Right cardiac atrium (tissue), 5 donors: ENCODE measurements around the gene SLC25A30. TPM values are rescaled to one million over a fixed set of nuclear protein-coding genes. Genes with fewer than 3 reads are reported as not detected.
"Not testable (repeated sequence)": the region's sequence is repeated elsewhere in the genome, so short reads cannot be mapped to it uniquely, and the experiment has no call there.

ENCODE experiments used
- ATAC-seq, 2 donors: fragments of 200-7000 bp; cut with Tn5 transposase; one replicate each; pipeline versions ENCODE4 v1.8.0 to v1.9.1; 2020; ENCODE audit warnings: moderate library complexity in 2 of 2, mild to moderate bottlenecking in 1 of 2
- DNase-seq, 3 donors: peaks; one replicate each; pipeline ENCODE4 v3.0.0-alpha.2; 2020
- H3K27ac ChIP-seq: one replicate; pipeline ENCODE4 v1.5.1; 2013; ENCODE audit warnings: mild to moderate bottlenecking, low read length, control low read depth, moderate library complexity
- H3K27me3 ChIP-seq: one replicate; pipeline ENCODE4 v1.6.1; 2013; ENCODE audit not compliant: control insufficient read depth, insufficient read depth
- H3K4me1 ChIP-seq: one replicate; pipeline ENCODE4 v1.6.1; 2013; ENCODE audit warnings: low read length; ENCODE audit not compliant: control insufficient read depth, insufficient read depth
- H3K4me3 ChIP-seq: one replicate; pipeline ENCODE4 v1.5.1; 2013; ENCODE audit warnings: low read length, control low read depth
- H3K9me3 ChIP-seq: one replicate; pipeline ENCODE4 v1.6.1; 2013; ENCODE audit warnings: low read length; ENCODE audit not compliant: control insufficient read depth
- WGBS: extraction: QIAGEN DNeasy Blood & Tissue Kit; methylation state at CpG from one replicate; pipeline ENCODE4 v1.1.7; 2013; 5-methylcytosine and 5-hydroxymethylcytosine counted together
- intact Hi-C, 4 donors: fragments of 100-400 bp; cut with DNase I; formaldehyde crosslinking; loops; one replicate each; pipeline versions ENCODE4 v1.11.0 to v1.14.0; 2022 to 2023
- polyA plus RNA-seq: library from polyadenylated mRNA; stranded (reverse); fragments of 200-250 nt; gene quantifications from one replicate; pipeline ENCODE4 v1.2.3, GENCODE V29; 2013
- total RNA-seq, 4 donors: library from RNA; stranded (reverse); fragmentation: NEBNext Ultra II Directional; extraction: Animal tissue kit (Norgen Biotek cat#: 25700); gene quantifications; one replicate each; pipeline ENCODE4 v1.2.1, GENCODE V29; 2021
- donor health status: healthy with polysubstance abuse.
- donor health status: DM: no; HTN: yes; CAD: no.
- donor health status: DM: no; HTN: no; CAD: no.
- donor health status: DM: no; HTN: yes; CAD: no; lungs with severe emphysema.
- donor health status: DM: yes; HTN: yes; CAD: no.

The SLC25A30 gene
- total and polyA plus RNA-seq, 5 donors = 29.8 to 72.2 (median 63.6) TPM

- DNase-seq, H3K9me3 ChIP-seq, H3K27me3 ChIP-seq, H3K4me1 ChIP-seq, intact Hi-C loops, H3K4me3 ChIP-seq, H3K27ac ChIP-seq: not testable (repeated sequence)
- WGBS = 93% methylated on average over 34 of the region's 37 CpGs
- peak; percentile 40 to 47 for ATAC-seq
Measured at GRCh38 chr13:45391128-45391527, 27.0 kb downstream of the SLC25A30 start.

- intact Hi-C loops, H3K4me3 ChIP-seq, H3K9me3 ChIP-seq, H3K27ac ChIP-seq, H3K4me1 ChIP-seq, H3K27me3 ChIP-seq, DNase-seq: not testable (repeated sequence)
- peak in 1 of 2 donors; percentile 69 for ATAC-seq
- 67% methylated on average over 9 of the region's 9 CpGs for WGBS
Measured at GRCh38 chr13:45390348-45390747, 27.8 kb downstream of the SLC25A30 start.

GRCh38 chr13:45388664-45389063 lies 29.5 kb downstream of the SLC25A30 start:
- Histone ChIP-seq H3K9me3 (no peaks in the 10 kb centered on the region), H3K4me1 (peaks cover 2% of the 10 kb centered on the region), H3K27me3 (no peaks in the 10 kb centered on the region), H3K4me3 (no peak overlapping the region), H3K27ac (no peak overlapping the region)
- DNase-seq = no peak
- no peak for ATAC-seq
- intact Hi-C loops = no loop called here
- WGBS = 88% methylated on average over 4 of the region's 4 CpGs

- 82% methylated on average over 17 of the region's 17 CpGs for WGBS
- H3K27ac ChIP-seq, intact Hi-C loops: not testable (repeated sequence)
Measured at GRCh38 chr13:45386892-45387575, 31.1 kb downstream of the SLC25A30 start.

GRCh38 chr13:45385907-45386553 lies 32.1 kb downstream of the SLC25A30 start:
- intact Hi-C loops = no loop called here
- 83% methylated on average over 5 of the region's 5 CpGs for WGBS
- Histone ChIP-seq H3K27me3 (no peaks in the 10 kb centered on the region), H3K4me3 (no peak overlapping the region), H3K4me1 (peaks cover 2% of the 10 kb centered on the region), H3K9me3 (no peaks in the 10 kb centered on the region), H3K27ac (peak overlapping the region; percentile 67)
- ATAC-seq (peak; percentile 50 to 74), DNase-seq (no peak)

More at GRCh38 chr13:45386892-45387575, 31.1 kb downstream of the SLC25A30 start:
- DNase-seq, H3K4me1 ChIP-seq, ATAC-seq, H3K27me3 ChIP-seq, H3K9me3 ChIP-seq, H3K4me3 ChIP-seq: not testable (repeated sequence)

- Histone ChIP-seq H3K4me1 (peaks cover 2% of the 10 kb centered on the region), H3K9me3 (no peaks in the 10 kb centered on the region), H3K4me3 (no peak overlapping the region), H3K27me3 (no peaks in the 10 kb centered on the region), H3K27ac (peak overlapping the region; percentile 67)
- DNase-seq (no peak), ATAC-seq (peak; percentile 29 to 55)
- WGBS = 80% methylated on average over 5 of the region's 5 CpGs
- intact Hi-C loops = no loop called here
Measured at GRCh38 chr13:45385320-45385719, 32.9 kb downstream of the SLC25A30 start.

- ATAC-seq (no peak), DNase-seq (no peak)
- 74% methylated on average over 4 of the region's 4 CpGs for WGBS
- no peaks in the 10 kb centered on the region for H3K27me3 ChIP-seq
- peaks cover 2% of the 10 kb centered on the region for H3K4me1 ChIP-seq
- intact Hi-C loops = no loop called here
- H3K4me3 ChIP-seq = no peak overlapping the region
- H3K27ac ChIP-seq = no peak overlapping the region
- no peaks in the 10 kb centered on the region for H3K9me3 ChIP-seq
Measured at GRCh38 chr13:45384474-45385174, 33.5 kb downstream of the SLC25A30 start.

GRCh38 chr13:45382739-45383138 lies 35.4 kb downstream of the SLC25A30 start:
- H3K4me3 ChIP-seq, DNase-seq, intact Hi-C loops, H3K27ac ChIP-seq, H3K27me3 ChIP-seq, H3K4me1 ChIP-seq, ATAC-seq, H3K9me3 ChIP-seq: not testable (repeated sequence)
- 93% methylated on average over 2 of the region's 8 CpGs for WGBS

GRCh38 chr13:45381196-45381595 lies 37.0 kb downstream of the SLC25A30 start:
- no peak overlapping the region for H3K27ac ChIP-seq
- no peaks in the 10 kb centered on the region for H3K4me1 ChIP-seq
- no peaks in the 10 kb centered on the region for H3K9me3 ChIP-seq
- H3K27me3 ChIP-seq = no peaks in the 10 kb centered on the region
- no peak for DNase-seq
- no peak overlapping the region for H3K4me3 ChIP-seq
- intact Hi-C loops = no loop called here
- no CpG with 5 or more reads among the region's 12 CpGs for WGBS
- no peak for ATAC-seq

- H3K4me1 ChIP-seq, DNase-seq, ATAC-seq, H3K27ac ChIP-seq, H3K4me3 ChIP-seq, H3K9me3 ChIP-seq, H3K27me3 ChIP-seq, intact Hi-C loops: not testable (repeated sequence)
- 66% methylated on average over 5 of the region's 8 CpGs for WGBS
Measured at GRCh38 chr13:45380708-45381107, 37.5 kb downstream of the SLC25A30 start.

- H3K27me3 ChIP-seq, DNase-seq, ATAC-seq, H3K27ac ChIP-seq, H3K4me3 ChIP-seq, H3K9me3 ChIP-seq, H3K4me1 ChIP-seq: not testable (repeated sequence)
- 89% methylated on average over 8 of the region's 10 CpGs for WGBS
- intact Hi-C loops = loop anchor here in 2 of 4 donors (10.0 kb wide), 2 partner anchors 85 to 95 kb away; partner anchors contain the start of gene COG3 (in 1 of the 2)
Measured at GRCh38 chr13:45379516-45379915, 38.7 kb downstream of the SLC25A30 start.
